GM21619 (cell line): ENCODE results near the gene TESMIN.

Experiments
- ATAC-seq: cut with Tn5 transposase; IDR thresholded peaks from one replicate; pipeline ENCODE4 v1.9.1; 2021; ENCODE audit not compliant: unreplicated experiment

Gene TESMIN, protein sequence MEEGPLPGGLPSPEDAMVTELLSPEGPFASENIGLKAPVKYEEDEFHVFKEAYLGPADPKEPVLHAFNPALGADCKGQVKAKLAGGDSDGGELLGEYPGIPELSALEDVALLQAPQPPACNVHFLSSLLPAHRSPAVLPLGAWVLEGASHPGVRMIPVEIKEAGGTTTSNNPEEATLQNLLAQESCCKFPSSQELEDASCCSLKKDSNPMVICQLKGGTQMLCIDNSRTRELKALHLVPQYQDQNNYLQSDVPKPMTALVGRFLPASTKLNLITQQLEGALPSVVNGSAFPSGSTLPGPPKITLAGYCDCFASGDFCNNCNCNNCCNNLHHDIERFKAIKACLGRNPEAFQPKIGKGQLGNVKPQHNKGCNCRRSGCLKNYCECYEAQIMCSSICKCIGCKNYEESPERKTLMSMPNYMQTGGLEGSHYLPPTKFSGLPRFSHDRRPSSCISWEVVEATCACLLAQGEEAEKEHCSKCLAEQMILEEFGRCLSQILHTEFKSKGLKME

DNA sequence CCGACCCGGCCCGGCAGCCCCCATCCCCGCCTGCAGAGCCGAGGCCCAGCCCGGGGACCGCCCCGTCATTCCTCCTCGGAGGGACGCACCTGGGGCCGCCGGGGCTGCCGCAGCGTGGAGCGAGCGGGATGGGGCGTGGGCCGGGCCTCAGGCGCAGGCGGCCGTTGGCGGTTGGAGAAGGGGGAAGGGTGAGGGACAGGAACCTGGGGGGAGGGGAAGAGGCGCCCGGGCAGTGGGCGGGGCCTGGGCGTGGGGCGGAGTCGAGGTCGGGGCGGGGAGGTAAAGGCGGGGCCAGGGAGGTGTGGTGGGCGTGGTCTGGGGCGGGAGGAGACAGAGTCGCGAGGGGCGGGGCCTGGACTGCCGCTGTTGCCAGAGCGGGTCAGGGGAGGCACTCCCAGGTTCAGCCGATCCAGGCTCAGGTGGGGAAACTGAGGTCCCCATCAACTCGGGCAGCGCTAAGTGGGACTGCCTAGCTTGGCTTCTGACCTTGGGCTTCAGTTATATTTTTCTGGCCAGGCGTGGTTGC is at the start of gene TESMIN:
TESMIN (minus strand) TSS at position 190 of the 526 bp plus-strand sequence. CDS start 860 bp downstream, outside the sequence.
- no peak for ATAC-seq

- ATAC-seq = no peak
Measured at GRCh38 chr11:68798221-68798813, 47.0 kb upstream of the TESMIN start.

GRCh38 chr11:68796801-68797200 is 45.5 kb upstream of the TESMIN start:
- no peak for ATAC-seq

GRCh38 chr11:68792400-68792966 is 41.2 kb upstream of the TESMIN start:
- no peak for ATAC-seq

DNA sequence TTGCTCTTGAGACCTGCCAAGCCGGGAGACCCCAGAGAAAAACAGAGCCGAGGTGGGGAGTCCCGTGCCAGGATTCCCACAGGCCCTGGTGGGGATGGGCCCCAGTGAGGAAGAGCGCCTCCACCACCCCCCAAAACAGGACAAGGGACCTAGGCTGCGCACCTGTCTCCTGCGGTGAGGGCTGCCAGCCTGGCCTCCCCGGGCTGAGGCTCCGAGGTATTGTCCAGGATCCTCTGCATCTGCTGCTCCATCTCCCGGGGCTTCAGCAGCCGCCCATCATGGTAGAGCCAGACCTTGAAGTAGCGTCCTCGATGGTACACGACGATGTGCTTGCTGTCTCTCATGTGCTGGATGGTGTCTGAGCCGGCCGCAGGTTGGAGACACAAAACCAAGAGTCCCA is 33.3 kb upstream of the TESMIN start:
- ATAC-seq = no peak

DNA sequence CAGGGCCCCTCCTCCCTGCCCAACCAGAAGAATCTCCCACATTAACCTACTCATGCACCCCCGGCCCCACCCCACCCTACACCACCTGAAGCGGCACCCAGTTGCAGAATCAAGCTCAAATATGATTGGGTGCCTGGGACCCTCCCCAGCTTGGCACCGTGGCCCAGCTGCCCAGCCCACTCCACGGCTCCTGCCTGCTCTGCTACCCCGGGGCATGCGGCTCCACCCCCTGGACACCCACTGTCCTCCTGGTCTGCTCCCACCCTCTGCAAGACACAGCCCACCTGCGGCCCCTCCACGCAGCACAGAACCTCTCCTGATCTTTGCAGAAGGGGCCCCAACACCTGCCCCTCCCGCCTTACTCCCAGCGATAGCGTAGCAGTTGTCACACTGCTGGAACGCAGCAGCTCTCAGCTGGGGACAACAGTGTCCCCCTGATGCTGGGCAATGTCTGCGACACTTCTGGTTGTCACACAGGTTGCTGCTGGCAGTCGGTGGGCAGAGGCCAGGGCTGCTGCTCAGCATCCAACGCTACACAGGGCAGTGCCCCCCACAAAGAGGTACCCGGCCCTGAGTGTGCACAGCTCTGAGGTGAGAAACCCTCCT is 32.0 kb upstream of the TESMIN start:
- ATAC-seq = no peak

DNA sequence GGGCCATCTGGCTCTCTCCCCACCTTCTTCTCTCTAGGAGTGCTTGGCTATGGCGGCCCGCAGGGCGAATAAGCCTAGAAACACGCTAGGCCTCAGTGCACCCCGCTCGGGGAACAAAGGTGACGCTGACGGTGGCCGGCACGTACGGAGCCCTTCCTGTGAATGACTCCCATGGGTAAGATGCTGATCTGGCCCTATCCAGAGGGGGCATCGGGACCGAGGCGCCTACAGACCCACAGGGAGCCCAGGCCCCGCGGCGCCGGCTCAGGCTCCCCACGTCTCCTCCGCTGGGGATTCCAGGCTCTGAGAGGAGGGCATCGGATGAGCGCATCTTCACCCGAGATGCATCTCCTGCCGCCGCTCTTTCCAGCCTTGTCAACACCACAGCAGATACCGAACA is 31.4 kb upstream of the TESMIN start:
- ATAC-seq = no peak

GRCh38 chr11:68780829-68781228 is 29.5 kb upstream of the TESMIN start:
- no peak for ATAC-seq

DNA sequence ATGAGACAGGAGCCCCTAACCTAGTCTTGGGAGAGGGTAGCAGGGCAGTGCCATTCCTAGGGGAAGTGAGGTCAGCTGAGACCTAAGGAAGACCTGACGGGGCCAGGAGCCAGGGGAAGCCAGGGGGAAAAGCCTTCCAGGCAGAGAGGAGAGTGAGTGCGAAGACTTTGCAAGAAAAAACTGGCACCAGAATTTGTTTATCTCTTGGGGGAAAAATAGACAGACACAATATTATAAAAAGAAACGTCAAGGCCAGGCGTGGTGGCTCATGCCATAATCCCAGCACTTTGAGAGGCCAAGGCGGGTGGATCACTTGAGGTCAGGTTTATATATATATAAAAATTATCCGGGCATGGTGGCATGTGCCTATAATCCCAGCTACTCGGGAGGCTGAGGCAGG is 26.9 kb upstream of the TESMIN start:
- no peak for ATAC-seq

- no peak for ATAC-seq
Measured at GRCh38 chr11:68776442-68777235, 25.3 kb upstream of the TESMIN start.

DNA sequence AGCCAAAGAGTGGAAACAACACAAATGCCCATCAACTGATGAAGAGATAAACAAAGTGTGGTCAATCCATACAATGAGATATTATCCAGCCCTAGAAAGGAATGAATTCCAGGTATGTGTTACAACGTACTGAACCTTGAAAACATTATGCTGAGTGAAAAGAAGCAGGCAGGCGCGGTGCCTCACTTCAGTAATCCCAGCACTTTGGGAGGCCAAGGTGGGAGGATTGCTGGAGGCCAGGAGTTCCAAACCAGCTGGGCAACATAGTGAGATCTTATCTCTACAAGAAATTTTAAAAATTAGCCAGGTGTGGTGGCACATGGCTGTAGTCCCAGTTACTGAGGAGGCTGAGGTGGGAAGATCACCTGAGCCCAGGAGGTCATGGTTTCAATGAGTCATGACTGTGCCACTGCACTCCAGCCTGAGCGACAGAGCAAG is 24.6 kb upstream of the TESMIN start:
- ATAC-seq = no peak

GRCh38 chr11:68774194-68774585 is 22.9 kb upstream of the TESMIN start:
- ATAC-seq = no peak

DNA sequence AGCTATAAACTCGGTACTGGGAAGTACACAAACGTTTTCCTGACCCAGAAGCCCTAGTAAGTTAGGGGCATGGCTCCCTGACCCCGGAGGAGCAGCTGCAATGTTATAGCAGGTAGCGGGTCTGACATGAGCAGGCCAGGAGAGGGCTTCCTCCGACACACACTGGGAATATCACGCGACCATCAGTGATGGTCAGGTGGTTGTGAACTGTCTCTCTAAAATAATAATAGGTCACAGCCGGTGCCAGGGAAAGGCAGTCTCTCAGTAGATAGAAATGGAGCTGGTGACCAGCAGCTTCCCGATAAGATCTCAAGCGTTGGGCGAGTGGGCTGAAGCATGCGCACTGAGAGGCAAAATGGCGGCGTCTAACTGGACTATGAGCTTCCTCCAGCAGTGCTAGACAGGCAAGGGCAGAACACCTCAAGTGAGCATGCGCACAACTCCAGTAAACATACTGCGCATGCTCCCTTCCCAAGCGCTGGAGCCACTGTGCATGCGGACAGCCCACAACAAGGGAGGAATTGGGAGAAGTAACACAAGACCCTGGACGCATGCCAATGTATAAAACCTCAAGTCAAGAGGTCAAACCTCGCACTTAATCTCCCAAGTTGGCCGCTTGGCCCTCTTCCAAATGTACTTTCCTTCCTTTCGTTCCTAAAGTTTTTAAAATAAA is 22.3 kb upstream of the TESMIN start:
- ATAC-seq = no peak

DNA sequence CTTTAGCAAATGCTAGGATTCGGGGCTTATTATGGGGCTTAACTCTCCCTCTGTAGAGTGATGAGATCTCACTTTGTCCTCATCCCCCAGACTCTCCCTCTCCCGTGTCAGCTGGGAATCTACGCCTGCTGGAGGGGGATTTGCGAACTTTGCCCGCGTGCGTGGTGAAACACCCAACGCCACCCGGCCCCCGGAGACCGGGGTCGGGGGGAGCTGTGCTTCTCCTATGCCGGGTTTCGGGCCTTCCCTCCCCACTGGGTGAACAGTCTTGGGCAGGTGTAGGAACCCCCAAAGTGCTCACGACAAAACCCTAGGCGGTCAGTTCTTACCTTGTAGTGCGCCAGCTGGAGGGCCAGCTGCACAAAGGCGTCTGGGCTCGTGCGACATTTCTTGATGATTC is 21.6 kb upstream of the TESMIN start:
- ATAC-seq = no peak

- no peak for ATAC-seq
Measured at GRCh38 chr11:68770781-68771180, 19.5 kb upstream of the TESMIN start.

DNA sequence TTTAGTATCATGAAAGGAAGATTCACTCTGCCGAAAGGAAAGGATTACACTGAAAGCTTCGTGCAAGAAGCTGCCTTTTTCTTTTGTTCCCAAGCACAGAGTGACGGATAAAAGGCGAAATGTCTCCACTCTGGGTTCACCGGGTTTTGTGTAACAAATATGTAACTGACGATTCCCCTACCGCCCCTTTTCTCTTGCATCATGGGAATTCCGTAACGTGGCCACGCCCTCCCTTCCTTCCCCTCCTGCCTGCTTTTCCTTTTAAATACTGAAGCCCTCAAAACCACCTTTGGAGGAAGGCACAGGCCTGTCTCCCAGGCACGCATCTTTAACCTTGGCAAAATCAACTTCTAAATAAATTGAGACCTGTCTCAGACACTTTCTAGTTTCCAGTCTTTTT is 16.4 kb upstream of the TESMIN start:
- ATAC-seq = no peak

GRCh38 chr11:68766786-68767185 is 15.5 kb upstream of the TESMIN start:
- ATAC-seq = no peak

GRCh38 chr11:68764746-68765145 is 13.4 kb upstream of the TESMIN start:
- no peak for ATAC-seq

GRCh38 chr11:68763926-68764657 is 12.8 kb upstream of the TESMIN start:
- ATAC-seq = no peak
